K562 (cell line): ENCODE measurements around the gene TAS2R4. TPM values are rescaled to one million over a fixed set of nuclear protein-coding genes. Genes with fewer than 3 reads are reported as not detected.

Experiments used
- BRF1 ChIP-seq: IDR thresholded peaks from 3 replicates; pipeline ENCODE4 v1.6.1; 2011; ENCODE audit warnings: borderline replicate concordance, mild to moderate bottlenecking; ENCODE audit not compliant: insufficient read length; ENCODE audit errors: extremely low read depth
- CBX3 ChIP-seq, 2 experiments: IDR thresholded peaks; 1 replicate in 1 of 2; 2 replicates in 1 of 2; pipeline ENCODE4 v1.6.1; 2012; ENCODE audit warnings: inconsistent platforms in 2 of 2, low read length in 2 of 2, borderline replicate concordance in 1 of 2, control low read depth in 1 of 2
- DMBX1 ChIP-seq: fragments of 250-450 bp; sonication (Bioruptor Pico); IDR thresholded peaks from 2 replicates; pipeline ENCODE4 v1.8.0; 2022; ENCODE audit warnings: inconsistent platforms, mild to moderate bottlenecking, moderate library complexity, borderline replicate concordance
- DPF2 ChIP-seq: fragments of 450-650 bp; IDR thresholded peaks from 2 replicates; pipeline ENCODE4 v1.6.1; 2016
- ETV6 ChIP-seq, 3 experiments: fragments of 150-350 bp in 1 of 3; sonication (generic) in 1 of 3; formaldehyde crosslinking in 1 of 3; IDR thresholded peaks; 2 replicates each; pipeline versions ENCODE4 v1.6.1 to v1.8.0; 2014 to 2022; ENCODE audit warnings: borderline replicate concordance in 2 of 3, low read depth in 2 of 3, antibody characterized with exemption in 1 of 3, low read length in 1 of 3, mild to moderate bottlenecking in 1 of 3, missing genetic modification reagents in 1 of 3
- HEY1 ChIP-seq: fragments of 250-450 bp; sonication (Bioruptor Pico); IDR thresholded peaks from 2 replicates; pipeline ENCODE4 v1.5.0; 2020; ENCODE audit warnings: mild to moderate bottlenecking, moderate library complexity, borderline replicate concordance
- KLF6 ChIP-seq: fragments of 250-450 bp; sonication (Bioruptor Pico); IDR thresholded peaks from 2 replicates; pipeline ENCODE4 v1.4.0; 2020; ENCODE audit warnings: mild to moderate bottlenecking, moderate library complexity, borderline replicate concordance
- MAFF ChIP-seq: IDR thresholded peaks from 2 replicates; pipeline ENCODE4 v1.6.1; 2012; ENCODE audit warnings: low read length, improper control_type of control experiment
- MYNN ChIP-seq, 2 experiments: sonication (generic); formaldehyde crosslinking in 1 of 2; IDR thresholded peaks; 2 replicates each; pipeline versions ENCODE4 v1.5.0 to v1.6.1; 2016 to 2020; ENCODE audit warnings: antibody characterized with exemption in 1 of 2, missing genetic modification reagents in 1 of 2
- NFE2 ChIP-seq: IDR thresholded peaks from 2 replicates; pipeline ENCODE4 v1.6.1; 2014; ENCODE audit warnings: antibody characterized with exemption, low read depth
- NONO ChIP-seq, 2 experiments: fragments of 200-400 bp in 1 of 2; fragments of 450-650 bp in 1 of 2; formaldehyde crosslinking in 1 of 2; IDR thresholded peaks; 2 replicates each; pipeline ENCODE4 v1.6.1; 2017; ENCODE audit warnings: low read depth in 2 of 2, mild to moderate bottlenecking in 2 of 2, moderate library complexity in 2 of 2, low read length in 1 of 2
- PHTF2 ChIP-seq: fragments of 250-450 bp; sonication (Bioruptor Pico); IDR thresholded peaks from 2 replicates; pipeline ENCODE4 v1.5.0; 2021; ENCODE audit warnings: mild to moderate bottlenecking
- SMARCA4 ChIP-seq: fragments of 450-650 bp; IDR thresholded peaks from 2 replicates; pipeline ENCODE4 v1.6.1; 2016
- SRSF1 ChIP-seq: fragments of 200-400 bp; formaldehyde crosslinking; IDR thresholded peaks from 2 replicates; pipeline ENCODE4 v1.6.1; 2017; ENCODE audit warnings: mild to moderate bottlenecking, low read depth, low read length, moderate library complexity
- TAF9B ChIP-seq: fragments of 450-650 bp; IDR thresholded peaks from 2 replicates; pipeline ENCODE4 v1.6.1; 2018; ENCODE audit warnings: mild to moderate bottlenecking; ENCODE audit not compliant: partially characterized antibody
- TFAM ChIP-seq: fragments of 250-450 bp; sonication (Bioruptor Pico); conservative IDR thresholded peaks from 2 replicates; pipeline ENCODE4 v1.5.0; 2021; ENCODE audit warnings: mild to moderate bottlenecking, moderate library complexity
- ZEB2 ChIP-seq: fragments of 450-650 bp; IDR thresholded peaks from 2 replicates; pipeline ENCODE4 v1.6.1; 2016
- ZNF24 ChIP-seq: fragments of 450-650 bp; IDR thresholded peaks from 2 replicates; pipeline ENCODE4 v1.6.1; 2016
- ZNF75A ChIP-seq: fragments of 450-650 bp; formaldehyde crosslinking; IDR thresholded peaks from 2 replicates; pipeline ENCODE4 v1.4.0; 2020; ENCODE audit warnings: mild to moderate bottlenecking
- polyA plus RNA-seq, 8 experiments: library from polyadenylated mRNA; depleted of rRNA in 4 of 8; stranded (reverse) in 5 of 8; unstranded in 3 of 8; fragments of >200 nt; fragmentation: Nextera tagmentation in 2 of 8; fragmentation: Illumina TruSeq in 1 of 8; extraction: Ambion mirVana in 2 of 8; extraction: Trizol in 1 of 8; gene quantifications; 2 replicates each; pipeline versions ENCODE4 v1.2.1 to v1.2.3, GENCODE V29; 2011 to 2014; ENCODE audit warnings: inconsistent platforms in 1 of 8, missing spikeins in 1 of 8
- total RNA-seq, 7 experiments: library from RNA; depleted of rRNA in 6 of 7; stranded (reverse); fragments of >200 nt in 6 of 7; fragmentation: Illumina TruSeq in 2 of 7; extraction: Trizol in 2 of 7; gene quantifications; 2 replicates each; pipeline versions ENCODE4 v1.2.1 to v1.2.3, GENCODE V29; 2011 to 2021; ENCODE audit warnings: low replicate concordance in 1 of 7
- TF ChIP-seq, protein P1 (sequence below), 3 experiments: fragments of 200-800 bp in 1 of 3; sonication (Bioruptor generic) in 1 of 3; sonication (generic) in 1 of 3; formaldehyde crosslinking in 1 of 3; IDR thresholded peaks; 2 replicates each; pipeline versions ENCODE4 v1.6.1 to v1.8.0; 2016 to 2022; ENCODE audit warnings: mild to moderate bottlenecking in 2 of 3, missing compliant biosample characterization in 2 of 3, missing genetic modification characterization in 2 of 3, missing genetic modification reagents in 1 of 3
- TF ChIP-seq, protein P2 (sequence below): sonication (generic); formaldehyde crosslinking; IDR thresholded peaks from 2 replicates; pipeline ENCODE4 v1.8.1; 2023; ENCODE audit warnings: mild to moderate bottlenecking, missing genetic modification reagents
- TF ChIP-seq, protein P3 (sequence below): sonication (generic); formaldehyde crosslinking; IDR thresholded peaks from 2 replicates; pipeline ENCODE4 v1.8.0; 2022; ENCODE audit warnings: missing genetic modification reagents, mild to moderate bottlenecking, borderline replicate concordance

Gene TAS2R4
- total and polyA plus RNA-seq, 9 of the 15 experiments (the other 6 are each of a cell fraction or from before 2014, with no cell fraction given), result 0.04 to 2.1 (median 0.68) TPM

DNA sequence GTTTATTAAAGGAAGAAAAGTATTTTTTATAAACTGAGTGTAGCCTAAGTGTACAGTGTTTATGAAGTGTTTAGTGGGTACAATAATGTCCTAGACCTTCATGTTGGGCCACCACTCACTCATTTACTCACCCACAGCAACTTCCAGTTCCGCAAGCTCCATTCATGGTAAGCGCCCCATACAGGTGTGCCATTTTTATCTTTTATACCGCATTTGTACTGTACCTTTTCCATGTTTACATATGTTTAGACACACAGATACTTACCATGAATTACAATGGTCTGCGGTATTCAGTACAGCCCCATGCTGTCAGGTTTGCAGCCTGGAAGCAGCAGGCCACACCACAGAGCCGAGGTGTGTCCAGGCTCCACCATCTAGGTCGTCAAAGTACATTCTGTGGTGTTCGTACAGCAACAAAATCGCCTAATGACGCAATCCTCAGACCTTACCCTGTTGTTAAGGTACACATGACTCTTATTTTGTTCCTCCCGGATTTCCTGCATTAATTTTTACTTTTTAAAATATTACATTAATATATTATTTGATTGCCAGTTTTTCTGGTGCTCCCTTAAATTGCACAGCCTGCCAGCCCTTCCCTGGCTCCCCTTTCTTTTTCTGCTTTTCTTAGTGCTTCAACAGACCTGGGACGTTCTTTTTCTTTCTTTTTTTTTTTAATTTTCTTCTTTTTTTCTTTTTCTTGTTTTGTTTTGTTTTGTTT lies 39.2 kb upstream of the TAS2R4 start (continued):
- TF ChIP-seq ETV6 (IDR thresholded peaks at IDR 0.05; ENCODE audit: borderline replicate concordance in 1 of 2, low read depth in 2 of 2, low read length in 1 of 2), result no peak
- TF ChIP-seq ETV6 (CRISPR knock-in tag; IDR thresholded peaks at IDR 0.05; ENCODE audit: borderline replicate concordance), result no peak
- peak; percentile 72; the same call in 1 of the 2 replicates for TF ChIP-seq SMARCA4
- TF ChIP-seq, protein P1, sequence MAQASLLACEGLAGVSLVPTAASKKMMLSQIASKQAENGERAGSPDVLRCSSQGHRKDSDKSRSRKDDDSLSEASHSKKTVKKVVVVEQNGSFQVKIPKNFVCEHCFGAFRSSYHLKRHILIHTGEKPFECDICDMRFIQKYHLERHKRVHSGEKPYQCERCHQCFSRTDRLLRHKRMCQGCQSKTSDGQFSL (CRISPR knock-in tag; IDR thresholded peaks at IDR 0.05), result no peak
- TF ChIP-seq, protein P1 (tag; IDR thresholded peaks at IDR 0.05), result no peak
- TF ChIP-seq BRF1, result no peak
- peak; percentile 58; the same call in 1 of the 2 replicates for TF ChIP-seq ZEB2
- TF ChIP-seq CBX3 (IDR thresholded peaks at IDR 0.05; ENCODE audit: borderline replicate concordance in 1 of 2, low read length in 2 of 2), result 0 out of 3 replicates have a peak, but pooled peaks of 1 of the 2 experiments have one; percentile 16
- no peak for TF ChIP-seq TAF9B
- no peak for TF ChIP-seq HEY1 (CRISPR knock-in tag)
- no peak for TF ChIP-seq NFE2
- no peak for TF ChIP-seq PHTF2 (CRISPR knock-in tag)
- no peak for TF ChIP-seq MAFF
- no peak for TF ChIP-seq TFAM (CRISPR knock-in tag)
- TF ChIP-seq NONO (IDR thresholded peaks at IDR 0.05; ENCODE audit: low read depth in 2 of 2, low read length in 1 of 2), result 0 out of 4 replicates have a peak, but pooled peaks of 1 of the 2 experiments have one; percentile 42
- TF ChIP-seq ZNF75A (CRISPR knock-in tag), result no peak
- TF ChIP-seq KLF6 (CRISPR knock-in tag), result no peak
- TF ChIP-seq DPF2, result no peak
- no peak for TF ChIP-seq DMBX1 (CRISPR knock-in tag)
- TF ChIP-seq, protein P2, sequence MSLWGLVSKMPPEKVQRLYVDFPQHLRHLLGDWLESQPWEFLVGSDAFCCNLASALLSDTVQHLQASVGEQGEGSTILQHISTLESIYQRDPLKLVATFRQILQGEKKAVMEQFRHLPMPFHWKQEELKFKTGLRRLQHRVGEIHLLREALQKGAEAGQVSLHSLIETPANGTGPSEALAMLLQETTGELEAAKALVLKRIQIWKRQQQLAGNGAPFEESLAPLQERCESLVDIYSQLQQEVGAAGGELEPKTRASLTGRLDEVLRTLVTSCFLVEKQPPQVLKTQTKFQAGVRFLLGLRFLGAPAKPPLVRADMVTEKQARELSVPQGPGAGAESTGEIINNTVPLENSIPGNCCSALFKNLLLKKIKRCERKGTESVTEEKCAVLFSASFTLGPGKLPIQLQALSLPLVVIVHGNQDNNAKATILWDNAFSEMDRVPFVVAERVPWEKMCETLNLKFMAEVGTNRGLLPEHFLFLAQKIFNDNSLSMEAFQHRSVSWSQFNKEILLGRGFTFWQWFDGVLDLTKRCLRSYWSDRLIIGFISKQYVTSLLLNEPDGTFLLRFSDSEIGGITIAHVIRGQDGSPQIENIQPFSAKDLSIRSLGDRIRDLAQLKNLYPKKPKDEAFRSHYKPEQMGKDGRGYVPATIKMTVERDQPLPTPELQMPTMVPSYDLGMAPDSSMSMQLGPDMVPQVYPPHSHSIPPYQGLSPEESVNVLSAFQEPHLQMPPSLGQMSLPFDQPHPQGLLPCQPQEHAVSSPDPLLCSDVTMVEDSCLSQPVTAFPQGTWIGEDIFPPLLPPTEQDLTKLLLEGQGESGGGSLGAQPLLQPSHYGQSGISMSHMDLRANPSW (CRISPR knock-in tag), result no peak
- TF ChIP-seq, protein P3, sequence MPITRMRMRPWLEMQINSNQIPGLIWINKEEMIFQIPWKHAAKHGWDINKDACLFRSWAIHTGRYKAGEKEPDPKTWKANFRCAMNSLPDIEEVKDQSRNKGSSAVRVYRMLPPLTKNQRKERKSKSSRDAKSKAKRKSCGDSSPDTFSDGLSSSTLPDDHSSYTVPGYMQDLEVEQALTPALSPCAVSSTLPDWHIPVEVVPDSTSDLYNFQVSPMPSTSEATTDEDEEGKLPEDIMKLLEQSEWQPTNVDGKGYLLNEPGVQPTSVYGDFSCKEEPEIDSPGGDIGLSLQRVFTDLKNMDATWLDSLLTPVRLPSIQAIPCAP (CRISPR knock-in tag), result no peak
- peak; percentile 83 for TF ChIP-seq MYNN (IDR thresholded peaks at IDR 0.05)
- no peak for TF ChIP-seq MYNN (CRISPR knock-in tag; IDR thresholded peaks at IDR 0.05)
- no peak for TF ChIP-seq SRSF1
- no peak for TF ChIP-seq ZNF24
